Esophagus muscularis mucosa (tissue), 3 donors: Measurements from ENCODE around the gene TCEANC2.

Source experiments
- CTCF ChIP-seq, 3 experiments: fragments of 200-600 bp in 2 of 3; fragments of 450-650 bp in 1 of 3; sonication (generic) in 2 of 3; IDR thresholded peaks; one replicate each; pipeline ENCODE4 v1.5.1; 2017 to 2019; ENCODE audit warnings: antibody characterized with exemption in 3 of 3, mild to moderate bottlenecking in 2 of 3, moderate library complexity in 1 of 3
- POLR2A ChIP-seq: fragments of 450-650 bp; IDR thresholded peaks from one replicate; pipeline ENCODE4 v1.6.1; 2017; ENCODE audit warnings: antibody characterized with exemption, moderate library complexity, mild to moderate bottlenecking, low read depth

GRCh38 chr1:54122135-54122751 is 68.8 kb downstream of the TCEANC2 start:
- TF ChIP-seq POLR2A (no peak), CTCF (IDR thresholded peaks at IDR 0.05) (no peak)
